Mucosa of descending colon (tissue), 3 donors: ENCODE measurements around the gene TULP4. TPM values are rescaled to one million over a fixed set of nuclear protein-coding genes. Genes with fewer than 3 reads are reported as not detected.

Source experiments
- ATAC-seq: fragments of 200-7000 bp; cut with Tn5 transposase; one replicate; pipeline ENCODE4 v1.9.1; 2020; ENCODE audit warnings: mild to moderate bottlenecking, moderate library complexity
- DNase-seq, 3 donors: peaks; one replicate each; pipeline ENCODE4 v3.0.0-alpha.2; 2020
- H3K36me3 ChIP-seq: fragments of 200-600 bp; one replicate; pipeline ENCODE4 v1.8.0; 2021; ENCODE audit warnings: low read depth, mild to moderate bottlenecking
- H3K4me1 ChIP-seq: fragments of 200-600 bp; one replicate; pipeline ENCODE4 v1.8.0; 2021; ENCODE audit warnings: low read depth, mild to moderate bottlenecking
- H3K4me3 ChIP-seq: fragments of 200-600 bp; one replicate; pipeline ENCODE4 v1.8.0; 2021; ENCODE audit warnings: mild to moderate bottlenecking
- H3K9me3 ChIP-seq: fragments of 200-600 bp; one replicate; pipeline ENCODE4 v1.8.0; 2021; ENCODE audit warnings: mild to moderate bottlenecking
- intact Hi-C, 2 donors: fragments of 100-400 bp; cut with DNase I in 1 of 2; cut with micrococcal nuclease in 1 of 2; formaldehyde crosslinking; loops; one replicate each; pipeline versions ENCODE4 v1.11.0 to v1.11.1; 2022; cut with DNase I, micrococcal nuclease
- total RNA-seq, 3 donors: library from RNA; stranded (reverse); fragmentation: NEBNext Ultra II Directional in 2 of 3; extraction: Animal tissue kit (Norgen Biotek cat#: 25700) in 2 of 3; gene quantifications; one replicate each; pipeline versions ENCODE4 v1.2.1 to v1.2.4, GENCODE V29; 2021 to 2023
- TF ChIP-seq, protein P1 (sequence below): fragments of 200-600 bp; IDR thresholded peaks from one replicate; pipeline ENCODE4 v1.8.0; 2022; ENCODE audit warnings: antibody characterized with exemption, mild to moderate bottlenecking
- donor health status: DM: no; HTN: no; CAD: no; lungs with moderate emphysema.
- donor health status: DM: no; HTN: no; CAD: no.
- donor health status: DM: no; HTN: yes; CAD: no.

TULP4 gene
- total RNA-seq, 3 donors from 2014 or later: 70.4 to 122 (median 83.6) TPM

DNA sequence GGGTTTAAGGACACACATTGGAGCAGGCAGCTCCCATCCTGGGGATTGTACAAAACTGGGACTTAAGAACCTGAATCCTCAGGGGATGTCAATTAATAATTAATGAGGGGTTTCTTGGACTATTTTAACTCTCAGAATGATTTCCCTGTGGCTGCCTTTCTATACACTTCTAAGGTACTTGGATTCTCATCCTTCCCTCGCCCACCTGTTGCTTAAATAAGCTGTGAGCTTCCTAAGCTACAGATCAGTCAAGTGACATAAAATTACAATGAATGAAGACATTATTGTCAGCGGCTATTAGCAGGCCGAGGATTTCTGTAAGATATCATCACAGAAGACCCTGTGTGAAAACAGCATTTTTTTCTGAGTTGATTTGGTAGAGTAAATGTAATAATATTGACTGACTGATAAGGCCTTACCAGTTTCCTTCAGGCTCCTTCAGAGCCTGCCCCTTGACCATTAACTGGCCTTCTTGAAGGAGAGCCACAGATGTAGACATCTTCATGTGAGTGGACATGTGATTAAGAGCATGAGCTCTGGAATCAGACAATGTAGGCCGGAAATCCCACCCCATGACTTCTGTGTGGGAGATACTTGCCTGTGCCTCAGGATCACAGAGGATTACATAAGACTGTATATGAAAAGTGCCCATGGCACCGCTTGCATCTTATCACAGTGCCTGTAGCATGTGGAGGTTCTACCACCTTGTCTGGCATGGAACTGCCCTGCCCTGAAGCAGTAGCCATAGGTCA lies 101.7 kb downstream of the TULP4 start:
- Histone ChIP-seq H3K4me1 (no peaks in the 10 kb centered on the region), H3K9me3 (no peaks in the 10 kb centered on the region), H3K4me3 (no peak overlapping the region), H3K36me3 (no peaks in the 10 kb centered on the region)
- TF ChIP-seq, protein P1, sequence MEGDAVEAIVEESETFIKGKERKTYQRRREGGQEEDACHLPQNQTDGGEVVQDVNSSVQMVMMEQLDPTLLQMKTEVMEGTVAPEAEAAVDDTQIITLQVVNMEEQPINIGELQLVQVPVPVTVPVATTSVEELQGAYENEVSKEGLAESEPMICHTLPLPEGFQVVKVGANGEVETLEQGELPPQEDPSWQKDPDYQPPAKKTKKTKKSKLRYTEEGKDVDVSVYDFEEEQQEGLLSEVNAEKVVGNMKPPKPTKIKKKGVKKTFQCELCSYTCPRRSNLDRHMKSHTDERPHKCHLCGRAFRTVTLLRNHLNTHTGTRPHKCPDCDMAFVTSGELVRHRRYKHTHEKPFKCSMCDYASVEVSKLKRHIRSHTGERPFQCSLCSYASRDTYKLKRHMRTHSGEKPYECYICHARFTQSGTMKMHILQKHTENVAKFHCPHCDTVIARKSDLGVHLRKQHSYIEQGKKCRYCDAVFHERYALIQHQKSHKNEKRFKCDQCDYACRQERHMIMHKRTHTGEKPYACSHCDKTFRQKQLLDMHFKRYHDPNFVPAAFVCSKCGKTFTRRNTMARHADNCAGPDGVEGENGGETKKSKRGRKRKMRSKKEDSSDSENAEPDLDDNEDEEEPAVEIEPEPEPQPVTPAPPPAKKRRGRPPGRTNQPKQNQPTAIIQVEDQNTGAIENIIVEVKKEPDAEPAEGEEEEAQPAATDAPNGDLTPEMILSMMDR: no peak
- ATAC-seq: no peak
- DNase-seq: no peak
- intact Hi-C loops: no loop called here

DNA sequence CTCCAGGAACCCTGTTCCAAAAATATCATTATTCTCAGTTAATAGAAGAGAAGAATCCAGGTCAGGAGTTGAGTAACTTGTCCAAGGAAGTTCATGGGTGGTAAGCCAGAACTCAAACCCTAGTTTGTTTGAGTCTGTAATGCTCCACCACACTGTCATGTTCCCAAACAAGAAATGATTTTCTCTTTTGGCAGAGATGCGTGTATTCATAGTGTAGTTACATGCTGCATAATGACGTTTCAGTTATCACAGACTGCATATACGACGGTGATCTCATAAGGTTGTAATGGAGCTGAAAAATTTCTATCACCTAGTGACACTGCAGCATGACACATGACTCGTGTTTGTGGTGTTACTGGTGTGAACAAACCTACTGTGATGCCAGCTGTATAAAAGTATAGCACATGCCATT lies 102.6 kb downstream of the TULP4 start:
- ATAC-seq: no peak
- Histone ChIP-seq H3K36me3 (no peaks in the 10 kb centered on the region), H3K9me3 (peaks cover 2% of the 10 kb centered on the region), H3K4me1 (no peaks in the 10 kb centered on the region), H3K4me3 (no peak overlapping the region)
- intact Hi-C loops: no loop called here
- no peak for DNase-seq
- TF ChIP-seq, protein P1: no peak

DNA sequence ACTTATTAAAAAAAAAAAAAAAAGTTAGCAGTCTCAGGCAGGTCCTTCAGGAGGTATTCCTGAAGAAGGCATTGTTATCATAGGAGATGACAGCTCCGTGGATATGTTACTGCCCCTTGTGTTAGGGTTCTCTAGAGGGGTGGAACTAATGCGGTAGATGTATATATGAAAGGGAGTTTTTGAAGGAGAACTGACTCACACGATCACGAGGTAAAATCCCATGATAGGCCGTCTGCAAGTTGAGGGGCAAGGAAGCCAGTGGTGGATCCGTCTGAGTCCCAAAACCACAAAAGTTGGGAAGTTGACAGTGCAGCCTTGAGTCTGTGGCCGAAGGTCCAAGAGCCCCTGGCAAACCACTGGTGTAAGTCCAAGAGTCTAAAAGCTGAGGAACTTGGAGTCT lies 103.4 kb downstream of the TULP4 start:
- Histone ChIP-seq H3K36me3 (no peaks in the 10 kb centered on the region), H3K4me3 (no peak overlapping the region), H3K9me3 (peaks cover 2% of the 10 kb centered on the region), H3K4me1 (no peaks in the 10 kb centered on the region)
- intact Hi-C loops: no loop called here
- ATAC-seq (no peak), DNase-seq (no peak)
- TF ChIP-seq, protein P1: no peak

DNA sequence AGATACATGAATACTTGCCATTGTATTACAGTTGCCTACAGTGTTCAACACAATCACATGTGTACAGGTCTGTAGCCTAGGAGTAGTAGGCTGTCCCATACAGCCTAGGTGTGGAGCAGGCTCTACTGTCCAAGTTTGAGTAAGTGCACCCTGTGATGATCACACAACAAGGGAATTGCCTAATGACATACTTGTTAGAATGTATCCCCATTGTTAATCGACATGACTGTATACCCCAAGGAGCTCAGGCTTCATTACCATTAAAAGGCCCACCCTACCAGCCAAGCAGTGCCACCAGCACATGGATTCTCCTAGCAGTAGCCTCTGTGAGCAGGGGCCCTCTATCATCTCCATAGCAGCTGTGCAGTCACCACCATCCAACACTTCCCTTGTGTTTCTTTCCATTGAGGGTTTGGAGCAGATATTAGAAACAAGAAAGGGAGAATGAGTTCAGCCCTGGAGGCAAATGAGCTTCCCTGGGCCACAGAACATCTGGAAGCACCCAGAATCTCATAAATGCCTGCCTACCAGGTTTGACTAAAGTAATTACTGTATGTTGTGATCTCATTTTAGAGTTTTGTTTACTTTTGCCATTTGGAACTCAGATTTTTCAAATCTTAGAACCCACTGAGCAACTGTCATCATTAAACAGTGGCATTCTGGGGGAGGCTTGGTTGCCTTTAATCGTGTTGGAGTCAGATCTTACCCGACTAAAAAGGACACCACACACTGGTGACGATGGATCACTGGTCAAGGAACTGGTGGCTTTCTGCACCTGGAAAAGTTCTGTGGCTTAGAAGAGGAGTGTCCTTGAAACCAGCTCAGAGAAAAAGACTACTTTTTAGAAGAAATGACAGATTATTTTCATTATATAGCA lies 104.9 kb downstream of the TULP4 start:
- H3K9me3 ChIP-seq: peaks cover 2% of the 10 kb centered on the region
- no peak for ATAC-seq
- TF ChIP-seq, protein P1: no peak
- intact Hi-C loops: no loop called here
- no peaks in the 10 kb centered on the region for H3K4me1 ChIP-seq
- no peaks in the 10 kb centered on the region for H3K36me3 ChIP-seq
- no peak overlapping the region for H3K4me3 ChIP-seq
- no peak for DNase-seq

DNA sequence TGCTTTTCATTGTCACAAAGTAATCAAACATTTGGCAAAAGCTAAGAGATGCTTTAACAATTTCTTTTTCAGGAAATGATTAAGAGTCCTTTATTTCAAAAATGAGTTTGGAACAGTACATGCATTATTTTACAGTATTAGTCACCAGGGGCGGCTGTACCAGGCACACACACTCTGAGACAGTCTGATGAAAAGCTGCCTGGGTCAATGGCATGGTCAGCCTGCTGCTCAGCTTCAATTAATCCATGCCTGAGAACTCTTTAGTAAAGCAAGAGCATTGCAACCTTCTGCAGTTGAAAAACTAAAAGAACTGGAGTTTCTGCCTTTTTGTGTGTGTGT lies 105.5 kb downstream of the TULP4 start:
- H3K36me3 ChIP-seq: no peaks in the 10 kb centered on the region
- no peak for ATAC-seq
- no peak for DNase-seq
- intact Hi-C loops: no loop called here
- TF ChIP-seq, protein P1: no peak
- peaks cover 2% of the 10 kb centered on the region for H3K9me3 ChIP-seq
- no peak overlapping the region for H3K4me3 ChIP-seq
- H3K4me1 ChIP-seq: no peaks in the 10 kb centered on the region
